Transverse colon (tissue), 4 donors: Measurements from ENCODE around the gene MBOAT2. TPM values are rescaled to one million over a fixed set of nuclear protein-coding genes. Genes with fewer than 3 reads are reported as not detected.

Experiments used
- DNase-seq: peaks from one replicate; pipeline ENCODE4 v3.0.0-alpha.2; 2019
- H3K27ac ChIP-seq, 4 donors: fragments of 200-600 bp; sonication (generic); 2 replicates each; pipeline ENCODE4 v1.5.1; 2016 to 2018; ENCODE audit warnings: inconsistent platforms in 4 of 4
- H3K27me3 ChIP-seq: fragments of 200-600 bp; sonication (generic); 2 replicates; pipeline ENCODE4 v1.5.1; 2017; ENCODE audit warnings: inconsistent platforms
- H3K36me3 ChIP-seq, 4 donors: fragments of 200-600 bp; sonication (generic); 2 replicates each; pipeline ENCODE4 v1.5.1; 2017 to 2019; ENCODE audit warnings: inconsistent platforms in 4 of 4
- H3K4me1 ChIP-seq, 4 donors: fragments of 200-600 bp; sonication (generic); 2 replicates each; pipeline ENCODE4 v1.5.1; 2017 to 2020; ENCODE audit warnings: inconsistent platforms in 4 of 4
- H3K4me3 ChIP-seq, 4 donors: fragments of 200-600 bp; sonication (generic); 1 replicate in 1 of 4; 2 replicates in 3 of 4; pipeline versions ENCODE4 v1.5.1 to v1.6.1; 2017 to 2019; ENCODE audit warnings: inconsistent platforms in 4 of 4
- H3K9me3 ChIP-seq, 2 donors: fragments of 200-600 bp; sonication (generic); 2 replicates each; pipeline ENCODE4 v1.5.1; 2017 to 2019; ENCODE audit warnings: inconsistent platforms in 2 of 2
- CTCF ChIP-seq, 5 experiments: fragments of 200-600 bp in 3 of 5; fragments of 450-650 bp in 2 of 5; sonication (generic) in 3 of 5; IDR thresholded peaks; 1 replicate in 2 of 5; 2 replicates in 3 of 5; pipeline ENCODE4 v1.5.1; 2016 to 2017; ENCODE audit warnings: antibody characterized with exemption in 5 of 5, inconsistent platforms in 3 of 5, mild to moderate bottlenecking in 2 of 5, moderate library complexity in 1 of 5
- EP300 ChIP-seq: sonication (generic); formaldehyde crosslinking; IDR thresholded peaks from one replicate; pipeline ENCODE4 v1.6.1; 2017; ENCODE audit warnings: antibody characterized with exemption, low read depth
- POLR2A ChIP-seq: fragments of 450-650 bp; IDR thresholded peaks from one replicate; pipeline ENCODE4 v1.6.1; 2016; ENCODE audit warnings: antibody characterized with exemption, mild to moderate bottlenecking, moderate library complexity
- POLR2AphosphoS5 ChIP-seq, 3 donors: sonication (generic); formaldehyde crosslinking; IDR thresholded peaks; one replicate each; pipeline ENCODE4 v1.6.1; 2016; ENCODE audit warnings: antibody characterized with exemption in 3 of 3
- WGBS, 2 donors: methylation state at CpG; one replicate each; pipeline ENCODE4 v1.1.5; 2018; ENCODE audit warnings: low coverage in 1 of 2; 5-methylcytosine and 5-hydroxymethylcytosine counted together
- in situ Hi-C, 4 donors: fragments of 200-750 bp; cut with MboI; loops; one replicate each; pipeline versions ENCODE4 v1.15.0 to v1.15.1; 2017; ENCODE audit warnings: low sequenced_read_pairs in 3 of 4, low pct_ligation_motif_present in 1 of 4, low pct_unique_long_range_greater_than_20kb in 1 of 4
- intact Hi-C: fragments of 100-400 bp; cut with DNase I; formaldehyde crosslinking; loops from one replicate; pipeline ENCODE4 v1.15.1; 2023; ENCODE audit warnings: low total_unique reads
- total RNA-seq, 4 donors: library from RNA; depleted of rRNA; stranded (reverse); fragments of >200 nt; gene quantifications; one replicate each; pipeline ENCODE4 v1.1.0, GENCODE V29; 2016

The MBOAT2 gene
- total RNA-seq, 4 donors from 2014 or later: 10.0 to 132 (median 89.2) TPM

GRCh38 chr2:9027884-9028283 is 24.4 kb upstream of the MBOAT2 start:
- Histone ChIP-seq H3K36me3 (no peaks in the 10 kb centered on the region), H3K4me1 (peaks cover 0 to 9% (median 7%) of the 10 kb centered on the region in 4 donors), H3K27ac (no peak overlapping the region), H3K9me3 (no peaks in the 10 kb centered on the region), H3K27me3 (no peaks in the 10 kb centered on the region), H3K4me3 (no peak overlapping the region)
- TF ChIP-seq CTCF (IDR thresholded peaks at IDR 0.05) (no peak), POLR2A (no peak), POLR2AphosphoS5 (IDR thresholded peaks at IDR 0.05) (no peak), EP300 (no peak)
- intact Hi-C loops: no loop called here
- DNase-seq: no peak
- WGBS, 2 donors: 80 to 83% methylated on average over 1 to 4 of the region's 4 CpGs
- in situ Hi-C loops: no loop called here

- no peaks in the 10 kb centered on the region for H3K27me3 ChIP-seq
- no peak for DNase-seq
- 77 to 89% methylated on average over 3 to 4 of the region's 4 CpGs for WGBS, 2 donors
- no peaks in the 10 kb centered on the region for H3K36me3 ChIP-seq
- H3K4me3 ChIP-seq: no peak overlapping the region
- TF ChIP-seq CTCF (IDR thresholded peaks at IDR 0.05) (no peak), EP300 (no peak), POLR2A (no peak), POLR2AphosphoS5 (IDR thresholded peaks at IDR 0.05) (no peak)
- in situ Hi-C loops: no loop called here
- H3K9me3 ChIP-seq: no peaks in the 10 kb centered on the region
- H3K27ac ChIP-seq: no peak overlapping the region
- no peaks in the 10 kb centered on the region for H3K4me1 ChIP-seq
- intact Hi-C loops: no loop called here
These were observed 22.3 kb upstream of the MBOAT2 start for GRCh38 chr2:9025746-9026145.

- TF ChIP-seq EP300: no peak
- no peak for TF ChIP-seq CTCF (IDR thresholded peaks at IDR 0.05)
- no peak for TF ChIP-seq POLR2A
- no peak for TF ChIP-seq POLR2AphosphoS5 (IDR thresholded peaks at IDR 0.05)
- Histone ChIP-seq H3K9me3 (no peaks in the 10 kb centered on the region), H3K36me3 (no peaks in the 10 kb centered on the region), H3K4me3 (no peak overlapping the region), H3K27ac (no peak overlapping the region), H3K4me1 (no peaks in the 10 kb centered on the region), H3K27me3 (no peaks in the 10 kb centered on the region)
- DNase-seq: no peak
- in situ Hi-C loops (no loop called here), intact Hi-C loops (no loop called here)
These were observed 21.1 kb upstream of the MBOAT2 start for GRCh38 chr2:9024575-9024974.

- WGBS, 2 donors: 90% methylated on average over 1 of the region's 1 CpG; no CpG with 5 or more reads in 1 of the 2 donors
- DNase-seq: no peak
- H3K27me3 ChIP-seq: no peaks in the 10 kb centered on the region
- H3K4me1 ChIP-seq: no peaks in the 10 kb centered on the region
- H3K4me3 ChIP-seq: no peak overlapping the region
- TF ChIP-seq EP300 (no peak), CTCF (IDR thresholded peaks at IDR 0.05) (no peak), POLR2A (no peak), POLR2AphosphoS5 (IDR thresholded peaks at IDR 0.05) (no peak)
- H3K36me3 ChIP-seq: no peaks in the 10 kb centered on the region
- no peaks in the 10 kb centered on the region for H3K9me3 ChIP-seq
- in situ Hi-C loops (no loop called here), intact Hi-C loops (no loop called here)
- H3K27ac ChIP-seq: no peak overlapping the region
These were observed 18.2 kb upstream of the MBOAT2 start for GRCh38 chr2:9021563-9022211.
